ENCODE results near the gene TAGLN2. TPM values are rescaled to one million over a fixed set of nuclear protein-coding genes. Genes with fewer than 3 reads are reported as not detected.

TAGLN2 gene
- total and polyA plus RNA-seq, 9 of the 15 experiments (the other 6 are each of a cell fraction or from before 2014, with no cell fraction given), result 192 to 683 (median 455) TPM

DNA sequence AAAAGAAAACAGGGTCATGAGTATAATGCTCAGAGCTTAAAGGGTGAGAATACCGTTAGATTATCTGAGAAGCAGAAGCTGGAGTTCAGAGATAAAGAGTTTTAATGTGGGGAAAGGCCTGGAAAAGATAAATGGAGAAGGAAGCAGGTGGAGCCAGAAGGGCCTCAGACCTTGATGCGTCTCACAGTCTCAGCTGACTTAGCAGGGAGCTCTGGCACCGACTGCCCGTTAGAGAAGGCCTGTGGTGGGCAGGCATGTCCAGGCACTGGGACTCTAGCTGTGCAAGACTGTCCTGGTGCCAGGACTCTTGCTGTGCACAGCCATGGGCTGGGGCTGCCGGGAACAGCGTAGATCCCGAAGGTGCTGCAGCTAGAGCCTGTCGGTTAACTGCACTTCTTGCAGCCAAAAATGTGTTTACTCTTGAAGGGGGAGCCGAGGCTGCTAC lies 32.5 kb upstream of the TAGLN2 start (continued):
- TF ChIP-seq SOX6 (IDR thresholded peaks at IDR 0.05) (peak; percentile 69), CEBPB (tag; IDR thresholded peaks at IDR 0.05) (no peak), CTBP1 (IDR thresholded peaks at IDR 0.05; ENCODE audit: borderline replicate concordance) (peak; percentile 76; the same call in 1 of the 2 replicates), ZNF512 (tag; IDR thresholded peaks at IDR 0.05) (no peak), ZBTB17 (CRISPR knock-in tag; IDR thresholded peaks at IDR 0.05) (0 out of 2 replicates have a peak, but pooled peaks have one; percentile 32), MCM7 (IDR thresholded peaks at IDR 0.05) (no peak), MTA3 (IDR thresholded peaks at IDR 0.05; ENCODE audit: borderline replicate concordance) (no peak), ATF7 (IDR thresholded peaks at IDR 0.05) (0 out of 2 replicates have a peak, but pooled peaks have one; percentile 24), ZNF589 (CRISPR knock-in tag; IDR thresholded peaks at IDR 0.05; ENCODE audit: low read depth) (0 out of 2 replicates have a peak, but pooled peaks have one; percentile 38), ZNF583 (CRISPR knock-in tag; IDR thresholded peaks at IDR 0.05) (0 out of 2 replicates have a peak, but pooled peaks have one; percentile 46), HDAC8 (tag; IDR thresholded peaks at IDR 0.05) (no peak), NFIC (IDR thresholded peaks at IDR 0.05) (peak; percentile 65; the same call in 1 of the 2 replicates), NELFE (IDR thresholded peaks at IDR 0.05; ENCODE audit: insufficient read depth, insufficient read length) (no peak), LARP7 (IDR thresholded peaks at IDR 0.05) (no peak), YY1 (IDR thresholded peaks at IDR 0.05; ENCODE audit: borderline replicate concordance in 1 of 3, control insufficient read depth in 1 of 3, extremely low read depth in 1 of 3, insufficient read depth in 3 of 3, insufficient read length in 1 of 3, insufficient replicate concordance in 2 of 3, low read depth in 1 of 3, low read length in 2 of 3) (no peak), KLF1 (tag; IDR thresholded peaks at IDR 0.05) (no peak), SIX5 (IDR thresholded peaks at IDR 0.05; ENCODE audit: borderline replicate concordance in 1 of 2, insufficient read depth in 1 of 2, low read depth in 1 of 2, low read length in 2 of 2) (no peak), TAF9B (IDR thresholded peaks at IDR 0.05; ENCODE audit: partially characterized antibody) (no peak), HSF4 (CRISPR knock-in tag; IDR thresholded peaks at IDR 0.05; ENCODE audit: borderline replicate concordance) (no peak)
- TF ChIP-seq, protein P1, sequence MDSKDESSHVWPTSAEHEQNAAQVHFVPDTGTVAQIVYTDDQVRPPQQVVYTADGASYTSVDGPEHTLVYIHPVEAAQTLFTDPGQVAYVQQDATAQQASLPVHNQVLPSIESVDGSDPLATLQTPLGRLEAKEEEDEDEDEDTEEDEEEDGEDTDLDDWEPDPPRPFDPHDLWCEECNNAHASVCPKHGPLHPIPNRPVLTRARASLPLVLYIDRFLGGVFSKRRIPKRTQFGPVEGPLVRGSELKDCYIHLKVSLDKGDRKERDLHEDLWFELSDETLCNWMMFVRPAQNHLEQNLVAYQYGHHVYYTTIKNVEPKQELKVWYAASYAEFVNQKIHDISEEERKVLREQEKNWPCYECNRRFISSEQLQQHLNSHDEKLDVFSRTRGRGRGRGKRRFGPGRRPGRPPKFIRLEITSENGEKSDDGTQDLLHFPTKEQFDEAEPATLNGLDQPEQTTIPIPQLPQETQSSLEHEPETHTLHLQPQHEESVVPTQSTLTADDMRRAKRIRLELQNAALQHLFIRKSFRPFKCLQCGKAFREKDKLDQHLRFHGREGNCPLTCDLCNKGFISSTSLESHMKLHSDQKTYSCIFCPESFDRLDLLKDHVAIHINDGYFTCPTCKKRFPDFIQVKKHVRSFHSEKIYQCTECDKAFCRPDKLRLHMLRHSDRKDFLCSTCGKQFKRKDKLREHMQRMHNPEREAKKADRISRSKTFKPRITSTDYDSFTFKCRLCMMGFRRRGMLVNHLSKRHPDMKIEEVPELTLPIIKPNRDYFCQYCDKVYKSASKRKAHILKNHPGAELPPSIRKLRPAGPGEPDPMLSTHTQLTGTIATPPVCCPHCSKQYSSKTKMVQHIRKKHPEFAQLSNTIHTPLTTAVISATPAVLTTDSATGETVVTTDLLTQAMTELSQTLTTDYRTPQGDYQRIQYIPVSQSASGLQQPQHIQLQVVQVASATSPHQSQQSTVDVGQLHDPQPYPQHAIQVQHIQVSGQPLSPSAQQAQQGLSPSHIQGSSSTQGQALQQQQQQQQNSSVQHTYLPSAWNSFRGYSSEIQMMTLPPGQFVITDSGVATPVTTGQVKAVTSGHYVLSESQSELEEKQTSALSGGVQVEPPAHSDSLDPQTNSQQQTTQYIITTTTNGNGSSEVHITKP (IDR thresholded peaks at IDR 0.05; ENCODE audit: partially characterized antibody), result no peak
- TF ChIP-seq, protein P2, sequence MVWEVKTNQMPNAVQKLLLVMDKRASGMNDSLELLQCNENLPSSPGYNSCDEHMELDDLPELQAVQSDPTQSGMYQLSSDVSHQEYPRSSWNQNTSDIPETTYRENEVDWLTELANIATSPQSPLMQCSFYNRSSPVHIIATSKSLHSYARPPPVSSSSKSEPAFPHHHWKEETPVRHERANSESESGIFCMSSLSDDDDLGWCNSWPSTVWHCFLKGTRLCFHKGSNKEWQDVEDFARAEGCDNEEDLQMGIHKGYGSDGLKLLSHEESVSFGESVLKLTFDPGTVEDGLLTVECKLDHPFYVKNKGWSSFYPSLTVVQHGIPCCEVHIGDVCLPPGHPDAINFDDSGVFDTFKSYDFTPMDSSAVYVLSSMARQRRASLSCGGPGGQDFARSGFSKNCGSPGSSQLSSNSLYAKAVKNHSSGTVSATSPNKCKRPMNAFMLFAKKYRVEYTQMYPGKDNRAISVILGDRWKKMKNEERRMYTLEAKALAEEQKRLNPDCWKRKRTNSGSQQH (CRISPR knock-in tag; IDR thresholded peaks at IDR 0.05), result no peak
